HEK293T (cell line): ENCODE results near the gene ZMIZ1.

Experiments
- ARNT ChIP-seq: fragments of 450-650 bp; IDR thresholded peaks from 2 replicates; pipeline ENCODE4 v1.6.1; 2017; ENCODE audit warnings: mild to moderate bottlenecking
- BHLHE40 ChIP-seq: fragments of 450-650 bp; IDR thresholded peaks from 2 replicates; pipeline ENCODE4 v1.6.1; 2016; ENCODE audit warnings: mild to moderate bottlenecking, moderate library complexity, borderline replicate concordance
- CTBP1 ChIP-seq: fragments of 450-650 bp; IDR thresholded peaks from 2 replicates; pipeline ENCODE4 v1.6.1; 2016; ENCODE audit warnings: borderline replicate concordance
- ELF4 ChIP-seq: fragments of 450-650 bp; IDR thresholded peaks from 2 replicates; pipeline ENCODE4 v1.6.1; 2017; ENCODE audit warnings: antibody characterized with exemption
- FOXA1 ChIP-seq: fragments of 450-650 bp; IDR thresholded peaks from 2 replicates; pipeline ENCODE4 v1.6.1; 2016; ENCODE audit warnings: mild to moderate bottlenecking
- FOXK2 ChIP-seq: fragments of 450-650 bp; IDR thresholded peaks from 2 replicates; pipeline ENCODE4 v1.6.1; 2016; ENCODE audit warnings: mild to moderate bottlenecking
- FOXM1 ChIP-seq: fragments of 450-650 bp; IDR thresholded peaks from 2 replicates; pipeline ENCODE4 v1.6.1; 2017; ENCODE audit warnings: mild to moderate bottlenecking, borderline replicate concordance
- HDGF ChIP-seq: fragments of 450-650 bp; IDR thresholded peaks from 2 replicates; pipeline ENCODE4 v1.6.1; 2017; ENCODE audit warnings: antibody characterized with exemption, borderline replicate concordance
- L3MBTL2 ChIP-seq: fragments of 450-650 bp; conservative IDR thresholded peaks from 2 replicates; pipeline ENCODE4 v1.6.1; 2016; ENCODE audit warnings: mild to moderate bottlenecking
- NFRKB ChIP-seq: fragments of 450-650 bp; IDR thresholded peaks from 2 replicates; pipeline ENCODE4 v1.6.1; 2016; ENCODE audit warnings: mild to moderate bottlenecking, moderate library complexity
- SP1 ChIP-seq: fragments of 450-650 bp; IDR thresholded peaks from 2 replicates; pipeline ENCODE4 v1.6.1; 2017
- SUZ12 ChIP-seq: fragments of 450-650 bp; IDR thresholded peaks from 2 replicates; pipeline ENCODE4 v1.6.1; 2016; ENCODE audit warnings: mild to moderate bottlenecking
- TARDBP ChIP-seq: fragments of 450-650 bp; IDR thresholded peaks from 2 replicates; pipeline ENCODE4 v1.6.1; 2016
- TF ChIP-seq, protein P1 (sequence below): fragments of 450-650 bp; IDR thresholded peaks from 2 replicates; pipeline ENCODE4 v1.6.1; 2016

DNA sequence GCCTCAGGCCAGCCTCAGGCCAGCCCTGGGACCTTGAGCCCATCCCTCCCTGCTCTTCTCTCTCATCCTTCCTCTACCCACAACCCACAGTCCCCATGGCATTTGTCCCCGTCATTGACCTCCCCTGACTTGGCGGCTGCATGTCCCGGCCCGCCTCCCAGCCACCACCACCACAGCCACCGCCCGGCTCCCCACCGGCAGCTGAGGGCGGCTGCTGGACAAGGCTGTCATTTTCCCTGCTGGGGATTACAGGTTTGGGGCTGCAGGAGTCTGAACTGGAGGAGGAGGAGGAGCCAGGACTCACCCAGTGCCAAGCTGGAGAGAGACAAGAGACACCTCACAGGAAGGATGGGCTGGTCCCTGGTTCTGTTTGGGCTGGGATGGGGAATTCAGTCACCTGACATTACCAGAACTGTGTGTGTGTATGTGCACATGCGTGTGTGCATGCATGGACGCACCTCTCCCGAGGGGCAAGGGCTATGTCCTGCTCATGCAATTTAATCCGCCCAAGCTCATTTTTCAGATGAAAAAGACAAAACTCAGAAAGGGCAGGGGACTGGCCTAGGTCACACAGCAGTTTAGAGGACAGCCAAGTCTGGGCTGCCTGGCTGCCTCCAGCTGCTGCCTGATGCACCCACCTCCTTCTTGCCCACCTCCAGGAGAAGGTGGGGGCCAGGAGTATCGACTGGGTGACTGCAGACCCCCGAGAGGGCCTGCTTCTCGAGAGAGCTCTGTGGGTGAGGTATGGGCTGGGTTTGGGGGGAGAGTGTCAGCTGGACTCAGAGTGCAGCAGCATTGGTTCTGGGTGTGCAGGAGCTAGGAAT lies 113.1 kb downstream of the ZMIZ1 start:
- no peak for TF ChIP-seq HDGF
- TF ChIP-seq SUZ12: no peak
- TF ChIP-seq SP1: no peak
- TF ChIP-seq ARNT: no peak
- TF ChIP-seq FOXA1: no peak
- TF ChIP-seq FOXM1: no peak
- TF ChIP-seq BHLHE40: no peak
- no peak for TF ChIP-seq CTBP1
- no peak for TF ChIP-seq ELF4
- no peak for TF ChIP-seq NFRKB
- TF ChIP-seq, protein P1, sequence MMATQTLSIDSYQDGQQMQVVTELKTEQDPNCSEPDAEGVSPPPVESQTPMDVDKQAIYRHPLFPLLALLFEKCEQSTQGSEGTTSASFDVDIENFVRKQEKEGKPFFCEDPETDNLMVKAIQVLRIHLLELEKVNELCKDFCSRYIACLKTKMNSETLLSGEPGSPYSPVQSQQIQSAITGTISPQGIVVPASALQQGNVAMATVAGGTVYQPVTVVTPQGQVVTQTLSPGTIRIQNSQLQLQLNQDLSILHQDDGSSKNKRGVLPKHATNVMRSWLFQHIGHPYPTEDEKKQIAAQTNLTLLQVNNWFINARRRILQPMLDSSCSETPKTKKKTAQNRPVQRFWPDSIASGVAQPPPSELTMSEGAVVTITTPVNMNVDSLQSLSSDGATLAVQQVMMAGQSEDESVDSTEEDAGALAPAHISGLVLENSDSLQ: no peak
- no peak for TF ChIP-seq FOXK2
- TF ChIP-seq TARDBP: no peak
- no peak for TF ChIP-seq L3MBTL2
